A549 (cell line): ENCODE measurements around the gene AK1. TPM values are rescaled to one million over a fixed set of nuclear protein-coding genes. Genes with fewer than 3 reads are reported as not detected.
"Not testable (repeated sequence)": the region's sequence is repeated elsewhere in the genome, so short reads cannot be mapped to it uniquely, and the experiment has no call there.

Experiments
- ATAC-seq, 2 experiments: fragments of 200-7000 bp in 1 of 2; fragments of >200 bp in 1 of 2; cut with Nextera tagmentation in 1 of 2; cut with Tn5 transposase in 1 of 2; 3 replicates each; pipeline versions ENCODE4 v1.8.0 to v1.9.1; 2018 to 2020; ENCODE audit warnings: mild to moderate bottlenecking in 1 of 2, moderate library complexity in 1 of 2
- CTCF ChIA-PET: fragments of 300-600 bp; sonication (Branson Sonifier 250); formaldehyde crosslinking; extraction: SDS; loops from one replicate; lab custom pipeline; 2021; ENCODE audit warnings: antibody characterized with exemption, inconsistent platforms; lab: Yijun Ruan, JAX
- POLR2A ChIA-PET: fragments of 350-600 bp; formaldehyde crosslinking; extraction: SDS; loops from one replicate; lab custom pipeline; 2021; ENCODE audit warnings: antibody characterized with exemption, inconsistent platforms; lab: Yijun Ruan, JAX
- DNase-seq, 2 experiments: peaks; one replicate each; pipeline versions ENCODE4 v3.0.0 to v3.0.0-alpha.2; 2011 to 2016; ENCODE audit warnings: low read depth in 1 of 2, low spot score in 1 of 2
- FAIRE-seq: peaks from 2 replicates; lab custom pipeline; 2011; peaks lifted over from hg19 to GRCh38; lab: Jason Lieb, UNC
- H3K27ac ChIP-seq, 2 experiments: fragments of >200 bp; sonication (Bioruptor Twin); formaldehyde crosslinking; 3 replicates each; pipeline ENCODE4 v1.5.1; 2016 to 2017
- H3K4me1 ChIP-seq: fragments of >200 bp; sonication (Bioruptor Twin); formaldehyde crosslinking; 3 replicates; pipeline ENCODE4 v1.6.1; 2016
- H3K4me2 ChIP-seq: fragments of >200 bp; sonication (Bioruptor Twin); formaldehyde crosslinking; 3 replicates; pipeline ENCODE4 v1.6.1; 2016
- H3K4me3 ChIP-seq: fragments of >200 bp; sonication (Bioruptor Twin); formaldehyde crosslinking; 3 replicates; pipeline ENCODE4 v1.5.1; 2016
- H3K9me3 ChIP-seq: fragments of >200 bp; sonication (Bioruptor Twin); formaldehyde crosslinking; 3 replicates; pipeline ENCODE4 v1.6.1; 2016
- ATOH8 ChIP-seq: fragments of 250-450 bp; sonication (Bioruptor Pico); IDR thresholded peaks from 2 replicates; pipeline ENCODE4 v1.5.0; 2020; ENCODE audit warnings: low read depth, mild to moderate bottlenecking, moderate library complexity
- BHLHE40 ChIP-seq: IDR thresholded peaks from 2 replicates; pipeline ENCODE4 v1.6.1; 2012; ENCODE audit warnings: low read depth, low read length, inconsistent platforms
- CBX2 ChIP-seq: fragments of 200-600 bp; sonication (generic); IDR thresholded peaks from 2 replicates; pipeline ENCODE4 v1.6.1; 2016; ENCODE audit warnings: low read depth, mild to moderate bottlenecking, borderline replicate concordance
- EHF ChIP-seq: fragments of 250-450 bp; sonication (Bioruptor Pico); IDR thresholded peaks from 2 replicates; pipeline ENCODE4 v1.5.0; 2020; ENCODE audit warnings: mild to moderate bottlenecking
- EHMT2 ChIP-seq: fragments of 200-600 bp; sonication (generic); IDR thresholded peaks from 2 replicates; pipeline ENCODE4 v1.6.1; 2016; ENCODE audit warnings: antibody characterized with exemption, low read depth, mild to moderate bottlenecking, moderate library complexity
- GATA3 ChIP-seq: IDR thresholded peaks from 2 replicates; pipeline ENCODE4 v1.6.1; 2012; ENCODE audit warnings: borderline replicate concordance
- HOXA7 ChIP-seq: fragments of 250-450 bp; sonication (Bioruptor Pico); IDR thresholded peaks from 2 replicates; pipeline ENCODE4 v1.5.0; 2020; ENCODE audit warnings: mild to moderate bottlenecking, moderate library complexity
- HOXB5 ChIP-seq: fragments of 250-450 bp; sonication (Bioruptor Pico); IDR thresholded peaks from 2 replicates; pipeline ENCODE4 v1.5.0; 2020; ENCODE audit warnings: mild to moderate bottlenecking, moderate library complexity
- JUN ChIP-seq, 2 experiments: fragments of >200 bp; sonication (Bioruptor Twin); formaldehyde crosslinking; IDR thresholded peaks; 2 replicates in 1 of 2; 3 replicates in 1 of 2; pipeline ENCODE4 v1.6.1; 2016 to 2017
- MAFK ChIP-seq: fragments of 450-650 bp; IDR thresholded peaks from 2 replicates; pipeline ENCODE4 v1.6.1; 2014; ENCODE audit not compliant: partially characterized antibody
- NFE2L2 ChIP-seq: fragments of 150-350 bp; conservative IDR thresholded peaks from 2 replicates; pipeline ENCODE4 v1.6.1; 2014; ENCODE audit warnings: low read length
- NR3C1 ChIP-seq: fragments of >200 bp; sonication (Bioruptor Twin); formaldehyde crosslinking; IDR thresholded peaks from 3 replicates; pipeline ENCODE4 v1.6.1; 2017
- POLR2AphosphoS2 ChIP-seq: conservative IDR thresholded peaks from 2 replicates; pipeline ENCODE4 v1.6.1; 2012; ENCODE audit warnings: low read length, improper control_type of control experiment, inconsistent platforms
- RCOR1 ChIP-seq: fragments of 150-350 bp; IDR thresholded peaks from 2 replicates; pipeline ENCODE4 v1.6.1; 2014; ENCODE audit warnings: antibody characterized with exemption, low read length, low read depth
- RFX5 ChIP-seq: fragments of 450-650 bp; IDR thresholded peaks from 2 replicates; pipeline ENCODE4 v1.7.1; 2014; ENCODE audit warnings: antibody characterized with exemption, mild to moderate bottlenecking, moderate library complexity
- SREBF2 ChIP-seq: fragments of 450-650 bp; IDR thresholded peaks from 2 replicates; pipeline ENCODE4 v1.6.1; 2014; ENCODE audit warnings: mild to moderate bottlenecking, moderate library complexity
- ZSCAN20 ChIP-seq: fragments of 250-450 bp; sonication (Bioruptor Pico); IDR thresholded peaks from 2 replicates; pipeline ENCODE4 v1.8.0; 2022; ENCODE audit warnings: mild to moderate bottlenecking, moderate library complexity
- WGBS: methylation state at CpG from one replicate; pipeline ENCODE4 v1.1.6; 2017; ENCODE audit errors: missing lambda C conversion rate; 5-methylcytosine and 5-hydroxymethylcytosine counted together
- polyA plus RNA-seq, 4 experiments: library from polyadenylated mRNA; depleted of rRNA in 3 of 4; stranded (reverse); fragments of >200 nt; fragmentation: RNase III in 1 of 4; extraction: RNeasy Plus Mini Kit Qiagen cat#74134 plus additional on column Dnase treatment in 1 of 4; gene quantifications; 2 replicates in 3 of 4; 3 replicates in 1 of 4; pipeline ENCODE4 v1.2.3, GENCODE V29; 2011 to 2017
- TF ChIP-seq, protein P1 (sequence below): fragments of 200-600 bp; sonication (generic); IDR thresholded peaks from 2 replicates; pipeline ENCODE4 v1.6.1; 2016; ENCODE audit warnings: antibody characterized with exemption, mild to moderate bottlenecking, moderate library complexity

The AK1 gene
- polyA plus RNA-seq, 2 of the 4 experiments (the other 2 are of a cell fraction), result 30.0 to 31.9 TPM

DNA sequence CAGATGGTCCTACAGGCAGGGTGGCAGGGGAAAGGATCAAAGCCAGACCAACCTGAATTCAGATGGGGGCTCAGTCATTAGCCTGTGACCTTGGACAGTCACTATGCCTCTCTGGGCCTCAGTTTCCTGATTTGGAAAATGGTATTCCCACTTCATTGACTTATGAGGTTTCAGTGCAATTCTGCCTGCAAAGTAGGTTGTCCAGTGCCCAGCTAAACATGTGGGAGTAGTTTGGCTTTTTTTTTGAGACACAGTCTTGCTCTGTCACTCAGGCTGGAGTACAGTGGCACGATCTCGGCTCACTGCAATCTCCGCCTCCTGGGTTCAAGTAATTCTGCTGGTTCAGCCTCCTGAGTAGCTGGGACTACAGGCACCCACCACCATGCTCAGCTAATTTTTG is 40.9 kb downstream of the AK1 start:
- H3K4me1 ChIP-seq, result peaks cover 12% of the 10 kb centered on the region; the same call in 2 of the 3 replicates
- H3K4me3 ChIP-seq, ATAC-seq, FAIRE-seq, POLR2A ChIA-PET, DNase-seq, H3K27ac ChIP-seq, H3K4me2 ChIP-seq, H3K9me3 ChIP-seq: not testable (repeated sequence)
- CTCF ChIA-PET, result interaction anchor here (1.0 to 3.2 kb wide), 5 partner anchors 10 to 131 kb away, joined by 3 to 14 read pairs (median 7); no protein-coding TSS in a partner anchor
- WGBS, result 95% methylated on average over 3 of the region's 3 CpGs

GRCh38 chr9:127835991-127836516 is 41.4 kb downstream of the AK1 start:
- WGBS, result 73% methylated on average over 12 of the region's 17 CpGs
- TF ChIP-seq EHMT2 (no peak), GATA3 (no peak), HOXB5 (CRISPR knock-in tag) (no peak), JUN (IDR thresholded peaks at IDR 0.05) (no peak)
- TF ChIP-seq, all 56 proteins: peak for 0
- no peak for FAIRE-seq
- Histone ChIP-seq H3K4me3 (no peak overlapping the region), H3K4me2 (no peak overlapping the region), H3K9me3 (no peaks in the 10 kb centered on the region), H3K27ac (0 out of 6 replicates have a peak overlapping the region, but pooled peaks of 1 of the 2 experiments have one; percentile 29), H3K4me1 (peaks cover 12% of the 10 kb centered on the region; the same call in 2 of the 3 replicates)
- ChIA-PET POLR2A (no interaction called here), CTCF (interaction anchor here (0.7 to 3.2 kb wide), 7 partner anchors 10 to 130 kb away, joined by 3 to 14 read pairs (median 3); no protein-coding TSS in a partner anchor)
- DNase-seq, result no peak
- ATAC-seq, result no peak

DNA sequence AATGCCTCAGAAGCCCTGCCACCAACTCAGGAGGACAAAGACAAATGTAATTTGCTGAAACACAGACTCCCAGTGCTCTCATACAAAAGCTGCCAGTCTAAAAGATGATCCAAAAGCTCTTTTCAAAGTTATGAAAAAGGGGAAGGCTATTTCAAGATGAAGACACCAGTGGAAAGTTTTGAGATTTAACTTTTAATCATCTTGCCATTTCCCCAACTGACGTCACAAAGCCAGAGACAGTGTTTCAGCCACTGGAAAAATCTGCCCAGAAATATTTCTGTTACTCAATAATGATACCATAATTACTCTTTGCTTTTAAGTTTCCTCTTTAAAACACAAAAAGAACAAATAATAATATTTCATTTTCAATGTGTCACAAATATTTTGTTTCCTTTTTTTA is 43.9 kb downstream of the AK1 start:
- TF ChIP-seq MAFK (no peak), NR3C1 (no peak), NFE2L2 (no peak)
- TF ChIP-seq, all 56 proteins: peak for 0
- Histone ChIP-seq H3K4me1 (peaks cover 13% of the 10 kb centered on the region), H3K27ac (no peak overlapping the region), H3K9me3 (no peaks in the 10 kb centered on the region), H3K4me3 (no peak overlapping the region), H3K4me2 (no peak overlapping the region)
- POLR2A ChIA-PET, result interaction anchor here (0.6 to 0.7 kb wide), 2 partner anchors 9 to 63 kb away, joined by 3 to 4 read pairs; no protein-coding TSS in a partner anchor
- FAIRE-seq (no peak), DNase-seq (no peak), ATAC-seq (no peak)
- whole genome bisulfite sequencing, result 49% methylated on average over 1 of the region's 1 CpG
- CTCF ChIA-PET, result interaction anchor here (0.8 to 0.9 kb wide), 2 partner anchors 36 to 243 kb away, joined by 3 to 4 read pairs; no protein-coding TSS in a partner anchor

GRCh38 chr9:127832248-127832647 is 45.2 kb downstream of the AK1 start:
- FAIRE-seq (no peak), ATAC-seq (no peak), DNase-seq (no peak)
- TF ChIP-seq RCOR1 (no peak), BHLHE40 (no peak), ATOH8 (CRISPR knock-in tag) (no peak), CBX2 (no peak)
- Histone ChIP-seq H3K4me1 (peaks cover 9% of the 10 kb centered on the region), H3K4me3 (no peak overlapping the region), H3K4me2 (no peak overlapping the region), H3K27ac (no peak overlapping the region), H3K9me3 (no peaks in the 10 kb centered on the region)
- 82% methylated on average over 7 of the region's 7 CpGs for WGBS
- CTCF ChIA-PET, result interaction anchor here (1.2 to 2.4 kb wide), 2 partner anchors 27 to 89 kb away, joined by 3 to 7 read pairs; no protein-coding TSS in a partner anchor
- POLR2A ChIA-PET, result no interaction called here

DNA sequence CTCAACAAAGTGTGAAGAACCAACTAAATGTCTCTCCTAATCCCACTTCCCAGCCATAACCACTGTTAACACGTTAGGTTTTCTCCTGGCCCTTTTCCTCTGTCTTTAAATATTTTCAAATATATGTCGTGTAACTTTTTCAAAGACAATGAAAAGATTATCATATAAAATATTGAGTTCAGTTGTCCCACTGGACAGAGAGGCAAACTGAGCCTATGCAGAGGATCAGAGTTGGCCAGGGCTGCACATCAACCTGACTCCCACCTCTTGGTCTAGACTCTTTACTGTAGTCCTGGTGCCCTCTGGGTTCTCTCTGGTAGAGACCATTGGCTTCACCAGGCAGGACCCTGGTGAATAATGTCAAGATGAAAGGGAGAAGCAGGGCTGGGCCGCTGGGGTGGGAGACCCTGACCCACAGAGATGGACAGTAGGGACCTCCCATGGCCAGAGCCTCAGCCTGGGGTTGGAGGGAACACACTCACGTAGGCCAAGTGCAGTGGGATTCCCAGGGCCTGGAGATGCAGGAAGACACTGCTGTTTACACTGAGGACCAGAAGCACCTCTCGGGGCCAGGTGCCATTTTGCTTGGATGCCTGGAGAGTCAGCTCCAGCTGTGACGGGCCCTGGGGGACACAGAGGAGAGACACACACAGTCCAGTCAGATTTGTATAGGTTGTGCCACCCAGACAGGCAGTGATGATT is 48.1 kb downstream of the AK1 start:
- Histone ChIP-seq H3K27ac (no peak overlapping the region; a peak in 1 of 6 replicates), H3K4me2 (no peak overlapping the region; the same call in 2 of the 3 replicates), H3K4me3 (no peak overlapping the region), H3K4me1 (peaks cover 9% of the 10 kb centered on the region), H3K9me3 (no peaks in the 10 kb centered on the region)
- FAIRE-seq (no peak), ATAC-seq (no peak), DNase-seq (no peak)
- WGBS, result 68% methylated on average over 6 of the region's 6 CpGs
- POLR2A ChIA-PET, result interaction anchor here (0.6 kb wide), 1 partner anchor 216 kb away, joined by 3 read pairs; no protein-coding TSS in a partner anchor
- CTCF ChIA-PET, result interaction anchor here (0.8 to 3.6 kb wide), 4 partner anchors 15 to 40 kb away, joined by 3 to 23 read pairs (median 4); no protein-coding TSS in a partner anchor
- TF ChIP-seq EHF (CRISPR knock-in tag), result no peak
- TF ChIP-seq, protein P1, sequence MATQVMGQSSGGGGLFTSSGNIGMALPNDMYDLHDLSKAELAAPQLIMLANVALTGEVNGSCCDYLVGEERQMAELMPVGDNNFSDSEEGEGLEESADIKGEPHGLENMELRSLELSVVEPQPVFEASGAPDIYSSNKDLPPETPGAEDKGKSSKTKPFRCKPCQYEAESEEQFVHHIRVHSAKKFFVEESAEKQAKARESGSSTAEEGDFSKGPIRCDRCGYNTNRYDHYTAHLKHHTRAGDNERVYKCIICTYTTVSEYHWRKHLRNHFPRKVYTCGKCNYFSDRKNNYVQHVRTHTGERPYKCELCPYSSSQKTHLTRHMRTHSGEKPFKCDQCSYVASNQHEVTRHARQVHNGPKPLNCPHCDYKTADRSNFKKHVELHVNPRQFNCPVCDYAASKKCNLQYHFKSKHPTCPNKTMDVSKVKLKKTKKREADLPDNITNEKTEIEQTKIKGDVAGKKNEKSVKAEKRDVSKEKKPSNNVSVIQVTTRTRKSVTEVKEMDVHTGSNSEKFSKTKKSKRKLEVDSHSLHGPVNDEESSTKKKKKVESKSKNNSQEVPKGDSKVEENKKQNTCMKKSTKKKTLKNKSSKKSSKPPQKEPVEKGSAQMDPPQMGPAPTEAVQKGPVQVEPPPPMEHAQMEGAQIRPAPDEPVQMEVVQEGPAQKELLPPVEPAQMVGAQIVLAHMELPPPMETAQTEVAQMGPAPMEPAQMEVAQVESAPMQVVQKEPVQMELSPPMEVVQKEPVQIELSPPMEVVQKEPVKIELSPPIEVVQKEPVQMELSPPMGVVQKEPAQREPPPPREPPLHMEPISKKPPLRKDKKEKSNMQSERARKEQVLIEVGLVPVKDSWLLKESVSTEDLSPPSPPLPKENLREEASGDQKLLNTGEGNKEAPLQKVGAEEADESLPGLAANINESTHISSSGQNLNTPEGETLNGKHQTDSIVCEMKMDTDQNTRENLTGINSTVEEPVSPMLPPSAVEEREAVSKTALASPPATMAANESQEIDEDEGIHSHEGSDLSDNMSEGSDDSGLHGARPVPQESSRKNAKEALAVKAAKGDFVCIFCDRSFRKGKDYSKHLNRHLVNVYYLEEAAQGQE, result no peak
- no peak for TF ChIP-seq SREBF2
- TF ChIP-seq ZSCAN20 (CRISPR knock-in tag), result no peak
- TF ChIP-seq HOXA7 (CRISPR knock-in tag), result no peak
- no peak for TF ChIP-seq POLR2AphosphoS2
- no peak for TF ChIP-seq RFX5
